ENCODE data around the gene COPS9. TPM values are rescaled to one million over a fixed set of nuclear protein-coding genes. Genes with fewer than 3 reads are reported as not detected.

COPS9 gene
- total RNA-seq, 2 donors from 2014 or later: 170 to 184 TPM

- ATAC-seq (no peak), DNase-seq (no peak)
- Histone ChIP-seq H3K4me1 (peaks cover 20% of the 10 kb centered on the region), H3K36me3 (replicated peaks in 1 of 2; ENCODE audit: insufficient read depth in 1 of 2, low read depth in 2 of 2) (peaks cover 0 to 4% of the 10 kb centered on the region in 2 donors), H3K27ac (peak overlapping the region in 3 of 4 donors; percentile 53 to 55 (median 54)), H3K9me3 (no peaks in the 10 kb centered on the region), H3K4me3 (peak overlapping the region; percentile 90 to 99), H3K27me3 (no peaks in the 10 kb centered on the region)
- 0% methylated on average over 5 to 17 of the region's 17 CpGs for WGBS, 2 donors
- intact Hi-C loops (cut with DNase I): no loop called here
- TF ChIP-seq POLR2A (IDR thresholded peaks at IDR 0.05): no peak
- TF ChIP-seq CTCF (IDR thresholded peaks at IDR 0.05): no peak
These were observed 446 bp downstream of the COPS9 start for GRCh38 chr2:240135706-240136012.

- Histone ChIP-seq H3K4me1 (peaks cover 20% of the 10 kb centered on the region), H3K9me3 (no peaks in the 10 kb centered on the region), H3K36me3 (replicated peaks in 1 of 2; ENCODE audit: insufficient read depth in 1 of 2, low read depth in 2 of 2) (peaks cover 5 to 10% of the 10 kb centered on the region in 2 donors), H3K4me3 (peak overlapping the region; percentile 90 to 99), H3K27ac (peak overlapping the region in 1 of 4 donors; percentile 53), H3K27me3 (no peaks in the 10 kb centered on the region)
- DNase-seq (no peak), ATAC-seq (no peak)
- 78 to 83% methylated on average over 15 of the region's 15 CpGs for WGBS, 2 donors
- TF ChIP-seq CTCF (IDR thresholded peaks at IDR 0.05): no peak
- TF ChIP-seq POLR2A (IDR thresholded peaks at IDR 0.05): no peak
- intact Hi-C loops (cut with DNase I): no loop called here
These were observed 1.1 kb downstream of the COPS9 start for GRCh38 chr2:240134956-240135520.

DNA sequence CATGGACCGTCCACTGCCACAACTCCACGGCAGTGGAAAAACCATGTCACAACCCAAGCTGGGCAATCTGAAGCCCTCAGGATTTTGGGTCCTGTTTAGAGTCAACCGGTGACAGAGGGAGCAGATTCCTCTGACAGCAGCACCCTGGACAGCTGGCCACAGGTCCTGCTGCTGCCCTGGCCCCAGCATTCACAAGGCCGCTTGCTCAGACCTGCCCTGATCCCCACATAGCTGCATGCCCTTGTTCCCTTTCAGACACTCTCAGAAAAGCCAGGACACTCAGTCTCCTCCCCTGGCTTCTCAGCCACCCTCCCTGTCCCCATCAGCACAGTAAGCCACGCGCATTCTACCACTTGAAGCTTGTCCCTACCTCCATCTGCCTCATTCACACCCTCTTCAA lies 1.6 kb downstream of the COPS9 start:
- peaks cover 20% of the 10 kb centered on the region for H3K4me1 ChIP-seq
- ATAC-seq: no peak
- no peaks in the 10 kb centered on the region for H3K9me3 ChIP-seq
- DNase-seq: no peak
- H3K4me3 ChIP-seq: no peak overlapping the region
- H3K27ac ChIP-seq: no peak overlapping the region
- TF ChIP-seq POLR2A (IDR thresholded peaks at IDR 0.05) (no peak), CTCF (IDR thresholded peaks at IDR 0.05) (no peak)
- WGBS, 2 donors: 81 to 87% methylated on average over 4 to 6 of the region's 6 CpGs
- intact Hi-C loops (cut with DNase I): no loop called here
- H3K27me3 ChIP-seq: no peaks in the 10 kb centered on the region
- peaks cover 11 to 15% of the 10 kb centered on the region in 2 donors for H3K36me3 ChIP-seq (replicated peaks in 1 of 2; ENCODE audit: insufficient read depth in 1 of 2, low read depth in 2 of 2)

DNA sequence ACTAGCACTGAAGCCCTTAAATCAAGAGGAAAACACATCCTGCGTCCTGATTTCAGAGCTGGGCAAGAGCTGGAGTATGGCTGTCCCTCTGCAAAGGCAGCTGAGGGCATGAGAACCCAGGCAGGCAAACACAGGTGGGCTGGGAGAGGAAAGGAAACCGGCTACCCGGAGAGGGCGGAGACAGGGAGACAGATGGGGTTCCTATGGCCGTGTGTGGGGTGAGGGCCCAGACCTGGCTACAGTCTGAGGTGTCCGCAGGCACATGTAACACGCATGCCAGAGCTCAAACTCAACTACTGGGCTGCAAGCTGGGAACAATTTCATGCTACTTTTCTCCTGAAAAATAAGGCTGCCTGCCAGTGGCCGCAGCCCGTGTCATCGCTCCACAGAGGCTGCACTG lies 2.7 kb downstream of the COPS9 start:
- no peak for DNase-seq
- H3K27me3 ChIP-seq: no peaks in the 10 kb centered on the region
- H3K4me3 ChIP-seq: no peak overlapping the region
- no peak for ATAC-seq
- peaks cover 12 to 16% of the 10 kb centered on the region in 2 donors for H3K36me3 ChIP-seq (replicated peaks in 1 of 2; ENCODE audit: insufficient read depth in 1 of 2, low read depth in 2 of 2)
- peaks cover 20% of the 10 kb centered on the region for H3K4me1 ChIP-seq
- WGBS, 2 donors: 78 to 84% methylated on average over 10 of the region's 10 CpGs
- intact Hi-C loops (cut with DNase I): no loop called here
- no peak overlapping the region for H3K27ac ChIP-seq
- no peaks in the 10 kb centered on the region for H3K9me3 ChIP-seq
- TF ChIP-seq CTCF (IDR thresholded peaks at IDR 0.05) (no peak), POLR2A (IDR thresholded peaks at IDR 0.05) (no peak)

- intact Hi-C loops (cut with DNase I): no loop called here
- no peak for ATAC-seq
- 93% methylated on average over 5 of the region's 5 CpGs for WGBS, 2 donors
- peaks cover 12 to 19% of the 10 kb centered on the region in 2 donors for H3K36me3 ChIP-seq (replicated peaks in 1 of 2; ENCODE audit: insufficient read depth in 1 of 2, low read depth in 2 of 2)
- H3K4me3 ChIP-seq: no peak overlapping the region
- no peaks in the 10 kb centered on the region for H3K27me3 ChIP-seq
- no peak overlapping the region for H3K27ac ChIP-seq
- DNase-seq: no peak
- TF ChIP-seq CTCF (IDR thresholded peaks at IDR 0.05) (no peak), POLR2A (IDR thresholded peaks at IDR 0.05) (no peak)
- H3K4me1 ChIP-seq: peaks cover 20% of the 10 kb centered on the region
- no peaks in the 10 kb centered on the region for H3K9me3 ChIP-seq
These were observed 3.5 kb downstream of the COPS9 start for GRCh38 chr2:240132651-240132980.

Data from body of pancreas (tissue), 4 donors.